ENCODE data around the gene PRR35. TPM values are rescaled to one million over a fixed set of nuclear protein-coding genes. Genes with fewer than 3 reads are reported as not detected.

PRR35 gene
- total RNA-seq = not detected

DNA sequence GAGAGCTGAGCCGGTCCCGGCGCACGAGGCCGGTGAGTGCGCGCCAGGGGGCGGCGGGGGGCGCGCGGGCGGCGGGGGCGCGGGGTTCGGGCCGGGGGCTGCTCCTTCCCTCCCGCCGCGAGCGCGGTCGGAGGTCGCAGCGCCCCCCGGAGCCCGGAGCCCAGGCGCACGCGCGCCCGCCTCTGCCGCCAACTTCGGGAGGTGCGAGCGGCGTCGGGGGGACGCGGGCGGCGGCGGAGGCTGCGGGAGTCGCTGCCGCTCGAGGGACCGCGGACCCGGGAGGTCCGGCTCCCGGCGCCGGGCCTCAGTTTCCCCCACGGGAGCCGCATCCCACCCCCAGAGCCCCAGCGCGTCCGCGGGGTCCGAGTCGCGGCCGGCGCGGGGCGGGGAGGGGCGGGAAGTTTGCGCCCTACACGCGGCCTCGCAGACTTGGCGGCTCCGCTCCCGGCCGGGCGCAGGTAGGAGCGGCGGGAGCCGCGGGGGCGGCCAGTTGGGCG lies at the start of gene PRR35:
TSS of gene PRR35 (plus strand) at position 191 of the 497 bp plus-strand sequence. CDS start 2,901 bp downstream, outside the sequence.
- H3K4me3 ChIP-seq = peak within 1 kb of the TSS in 1 of 2 donors; percentile 38
- TF ChIP-seq, protein P1, sequence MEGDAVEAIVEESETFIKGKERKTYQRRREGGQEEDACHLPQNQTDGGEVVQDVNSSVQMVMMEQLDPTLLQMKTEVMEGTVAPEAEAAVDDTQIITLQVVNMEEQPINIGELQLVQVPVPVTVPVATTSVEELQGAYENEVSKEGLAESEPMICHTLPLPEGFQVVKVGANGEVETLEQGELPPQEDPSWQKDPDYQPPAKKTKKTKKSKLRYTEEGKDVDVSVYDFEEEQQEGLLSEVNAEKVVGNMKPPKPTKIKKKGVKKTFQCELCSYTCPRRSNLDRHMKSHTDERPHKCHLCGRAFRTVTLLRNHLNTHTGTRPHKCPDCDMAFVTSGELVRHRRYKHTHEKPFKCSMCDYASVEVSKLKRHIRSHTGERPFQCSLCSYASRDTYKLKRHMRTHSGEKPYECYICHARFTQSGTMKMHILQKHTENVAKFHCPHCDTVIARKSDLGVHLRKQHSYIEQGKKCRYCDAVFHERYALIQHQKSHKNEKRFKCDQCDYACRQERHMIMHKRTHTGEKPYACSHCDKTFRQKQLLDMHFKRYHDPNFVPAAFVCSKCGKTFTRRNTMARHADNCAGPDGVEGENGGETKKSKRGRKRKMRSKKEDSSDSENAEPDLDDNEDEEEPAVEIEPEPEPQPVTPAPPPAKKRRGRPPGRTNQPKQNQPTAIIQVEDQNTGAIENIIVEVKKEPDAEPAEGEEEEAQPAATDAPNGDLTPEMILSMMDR (IDR thresholded peaks at IDR 0.05) = no peak
- TF ChIP-seq POLR2A (IDR thresholded peaks at IDR 0.05) (no peak), POLR2AphosphoS5 (IDR thresholded peaks at IDR 0.05; ENCODE audit: insufficient read depth in 1 of 2, low read depth in 1 of 2) (no peak)

DNA sequence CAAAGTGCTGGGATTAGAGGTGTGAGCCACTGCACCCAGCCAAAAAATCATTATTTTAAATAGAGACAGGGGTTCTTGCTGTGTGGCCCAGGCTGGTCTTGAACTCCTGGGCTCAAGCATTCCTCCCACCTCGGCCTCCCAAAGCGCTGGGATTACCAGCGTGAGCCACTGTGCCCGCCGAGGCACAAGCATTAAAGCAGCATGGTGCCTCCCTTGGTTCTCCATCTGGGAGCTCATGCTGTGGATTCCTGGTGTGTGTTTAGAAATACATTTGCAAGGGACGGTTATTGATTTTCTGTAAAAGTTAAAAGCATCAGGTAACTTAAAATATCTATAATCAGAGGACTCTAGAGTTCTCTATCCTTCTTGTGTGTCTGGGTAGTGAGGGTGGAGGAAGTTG lies 47.4 kb upstream of the PRR35 start:
- peaks cover 0 to 20% of the 10 kb centered on the region in 2 donors for H3K36me3 ChIP-seq
- H3K4me1 ChIP-seq = no peaks in the 10 kb centered on the region
- H3K27me3 ChIP-seq = no peaks in the 10 kb centered on the region
- no peaks in the 10 kb centered on the region for H3K9me3 ChIP-seq
- no peak overlapping the region for H3K4me3 ChIP-seq
- intact Hi-C loops (cut with DNase I) = no loop called here
- no peak overlapping the region for H3K27ac ChIP-seq
- DNase-seq (ENCODE audit: extremely low spot score in 2 of 2) = no peak
- TF ChIP-seq, protein P1 (IDR thresholded peaks at IDR 0.05) = no peak
- TF ChIP-seq POLR2AphosphoS5 (IDR thresholded peaks at IDR 0.05; ENCODE audit: insufficient read depth in 1 of 2, low read depth in 1 of 2) = no peak
- no peak for TF ChIP-seq POLR2A (IDR thresholded peaks at IDR 0.05)

More for the DNA sequence above, at the start of gene PRR35:
- Histone ChIP-seq H3K4me1 (peaks cover 6% of the 10 kb centered on the region), H3K27me3 (no peaks in the 10 kb centered on the region), H3K27ac (no peak within 1 kb of the TSS), H3K9me3 (no peaks in the 10 kb centered on the region), H3K36me3 (no peaks in the 10 kb centered on the region)
- DNase-seq (ENCODE audit: extremely low spot score in 2 of 2) = no peak
- intact Hi-C loops (cut with DNase I) = no loop called here

DNA sequence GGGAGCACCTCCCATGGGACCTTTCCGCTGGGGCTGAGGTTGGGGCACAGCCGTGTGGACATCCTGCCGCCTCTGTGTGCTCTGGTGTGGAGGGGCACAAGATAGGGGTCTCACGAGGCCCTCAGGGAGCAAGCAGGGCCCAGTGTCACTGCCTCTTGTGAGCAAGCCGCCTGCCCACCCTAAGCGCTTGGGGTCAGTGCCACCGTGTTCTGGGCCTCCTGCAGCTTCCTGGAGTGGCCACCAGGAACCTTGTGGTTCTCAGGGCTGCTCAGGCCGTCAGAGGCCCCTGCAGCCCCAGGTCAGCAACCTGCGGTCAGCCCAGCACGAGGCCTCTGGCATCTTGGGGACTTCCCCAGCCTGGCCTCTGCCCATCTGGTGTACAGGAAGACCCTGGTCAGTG lies 46.2 kb upstream of the PRR35 start:
- Histone ChIP-seq H3K4me3 (no peak overlapping the region), H3K9me3 (no peaks in the 10 kb centered on the region), H3K27me3 (no peaks in the 10 kb centered on the region), H3K27ac (no peak overlapping the region), H3K4me1 (no peaks in the 10 kb centered on the region), H3K36me3 (peaks cover 0 to 23% of the 10 kb centered on the region in 2 donors)
- no peak for DNase-seq (ENCODE audit: extremely low spot score in 2 of 2)
- TF ChIP-seq POLR2A (IDR thresholded peaks at IDR 0.05) (no peak), POLR2AphosphoS5 (IDR thresholded peaks at IDR 0.05; ENCODE audit: insufficient read depth in 1 of 2, low read depth in 1 of 2) (no peak)
- TF ChIP-seq, protein P1 (IDR thresholded peaks at IDR 0.05) = no peak
- intact Hi-C loops (cut with DNase I) = no loop called here

DNA sequence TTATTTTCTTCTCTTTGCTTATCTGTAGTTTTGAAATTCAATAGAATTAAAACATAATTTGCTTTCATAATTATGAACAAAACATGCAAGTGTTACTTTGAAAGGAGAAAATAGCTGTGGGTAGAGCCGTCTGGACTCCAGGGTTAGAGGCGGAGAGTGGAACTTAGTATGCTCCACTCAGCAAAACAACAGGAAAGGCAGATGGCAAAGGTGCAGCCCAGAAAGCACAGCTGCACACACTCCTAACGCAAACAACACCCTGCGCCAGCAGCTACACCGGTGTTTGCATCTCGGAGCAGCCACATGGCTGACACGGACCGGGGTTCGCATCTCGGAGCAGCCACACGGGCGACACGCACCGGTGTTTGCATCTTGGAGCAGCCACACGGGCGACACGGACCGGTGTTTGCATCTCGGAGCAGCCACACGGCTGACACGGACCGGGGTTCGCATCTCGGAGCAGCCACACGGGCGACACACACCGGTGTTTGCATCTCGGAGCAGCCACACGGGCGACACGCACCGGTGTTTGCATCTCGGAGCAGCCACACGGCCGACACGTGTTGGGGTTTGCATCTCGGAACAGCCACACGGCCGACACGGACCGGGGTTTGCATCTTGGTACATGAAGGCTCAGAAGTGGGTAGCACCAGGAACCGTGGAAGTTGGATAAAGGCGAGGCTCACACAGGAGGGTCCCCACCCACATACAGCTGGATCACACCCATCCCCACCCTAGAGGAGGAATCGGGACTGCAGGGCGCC lies 44.8 kb upstream of the PRR35 start:
- intact Hi-C loops (cut with DNase I) = no loop called here
- no peak overlapping the region for H3K4me3 ChIP-seq
- no peak for DNase-seq (ENCODE audit: extremely low spot score in 2 of 2)
- no peaks in the 10 kb centered on the region for H3K4me1 ChIP-seq
- no peaks in the 10 kb centered on the region for H3K9me3 ChIP-seq
- no peaks in the 10 kb centered on the region for H3K27me3 ChIP-seq
- peaks cover 0 to 30% of the 10 kb centered on the region in 2 donors for H3K36me3 ChIP-seq
- TF ChIP-seq, protein P1 (IDR thresholded peaks at IDR 0.05) = no peak
- TF ChIP-seq POLR2A (IDR thresholded peaks at IDR 0.05) (no peak), POLR2AphosphoS5 (IDR thresholded peaks at IDR 0.05; ENCODE audit: insufficient read depth in 1 of 2, low read depth in 1 of 2) (no peak)
- no peak overlapping the region for H3K27ac ChIP-seq

DNA sequence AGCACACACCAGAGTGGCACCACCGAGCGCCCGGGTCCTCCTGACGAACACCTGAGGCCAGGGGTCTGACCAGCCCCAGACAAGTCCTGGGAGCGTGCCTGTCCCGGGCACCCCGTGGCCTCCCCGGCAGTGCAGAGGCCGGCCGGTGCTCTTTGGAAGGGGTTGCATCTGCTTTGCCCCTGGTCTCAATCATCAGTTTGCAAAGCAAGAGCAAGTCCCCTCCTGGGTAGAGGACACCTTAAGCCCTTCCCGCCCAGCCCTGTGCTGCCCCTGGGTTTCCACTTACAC lies 44.3 kb upstream of the PRR35 start:
- H3K4me3 ChIP-seq = no peak overlapping the region
- H3K9me3 ChIP-seq = no peaks in the 10 kb centered on the region
- no peak overlapping the region for H3K27ac ChIP-seq
- intact Hi-C loops (cut with DNase I) = no loop called here
- H3K27me3 ChIP-seq = no peaks in the 10 kb centered on the region
- peaks cover 0 to 35% of the 10 kb centered on the region in 2 donors for H3K36me3 ChIP-seq
- DNase-seq (ENCODE audit: extremely low spot score in 2 of 2) = no peak
- H3K4me1 ChIP-seq = no peaks in the 10 kb centered on the region
- TF ChIP-seq, protein P1 (IDR thresholded peaks at IDR 0.05) = no peak
- TF ChIP-seq POLR2A (IDR thresholded peaks at IDR 0.05) = no peak
- TF ChIP-seq POLR2AphosphoS5 (IDR thresholded peaks at IDR 0.05; ENCODE audit: insufficient read depth in 1 of 2, low read depth in 1 of 2) = no peak
